ENCODE data around the gene SSH2.

Gene SSH2

GRCh38 chr17:29870836-29871465 is 59.1 kb downstream of the SSH2 start:
- no peak for TF ChIP-seq GATA2 (IDR thresholded peaks at IDR 0.05; ENCODE audit: low read depth, low read length)
- TF ChIP-seq GATA3 (IDR thresholded peaks at IDR 0.05; ENCODE audit: low read depth, low read length), result no peak

- TF ChIP-seq GATA2 (IDR thresholded peaks at IDR 0.05; ENCODE audit: low read depth, low read length) (no peak), GATA3 (IDR thresholded peaks at IDR 0.05; ENCODE audit: low read depth, low read length) (no peak)
These were observed 62.3 kb downstream of the SSH2 start for GRCh38 chr17:29867643-29868181.

- TF ChIP-seq GATA2 (IDR thresholded peaks at IDR 0.05; ENCODE audit: low read depth, low read length) (no peak), GATA3 (IDR thresholded peaks at IDR 0.05; ENCODE audit: low read depth, low read length) (no peak)
These were observed 63.2 kb downstream of the SSH2 start for GRCh38 chr17:29866746-29867404.

- no peak for TF ChIP-seq GATA3 (IDR thresholded peaks at IDR 0.05; ENCODE audit: low read depth, low read length)
- no peak for TF ChIP-seq GATA2 (IDR thresholded peaks at IDR 0.05; ENCODE audit: low read depth, low read length)
These were observed 65.4 kb downstream of the SSH2 start for GRCh38 chr17:29864615-29865014.

GRCh38 chr17:29862951-29863350 is 67.1 kb downstream of the SSH2 start:
- TF ChIP-seq GATA3 (IDR thresholded peaks at IDR 0.05; ENCODE audit: low read depth, low read length) (no peak), GATA2 (IDR thresholded peaks at IDR 0.05; ENCODE audit: low read depth, low read length) (no peak)

- TF ChIP-seq GATA2 (IDR thresholded peaks at IDR 0.05; ENCODE audit: low read depth, low read length), result no peak
- TF ChIP-seq GATA3 (IDR thresholded peaks at IDR 0.05; ENCODE audit: low read depth, low read length), result no peak
These were observed 67.9 kb downstream of the SSH2 start for GRCh38 chr17:29862127-29862526.

- TF ChIP-seq GATA3 (IDR thresholded peaks at IDR 0.05; ENCODE audit: low read depth, low read length) (no peak), GATA2 (IDR thresholded peaks at IDR 0.05; ENCODE audit: low read depth, low read length) (no peak)
These were observed 72.2 kb downstream of the SSH2 start for GRCh38 chr17:29857823-29858222.

- TF ChIP-seq GATA3 (IDR thresholded peaks at IDR 0.05; ENCODE audit: low read depth, low read length) (no peak), GATA2 (IDR thresholded peaks at IDR 0.05; ENCODE audit: low read depth, low read length) (no peak)
These were observed 74.3 kb downstream of the SSH2 start for GRCh38 chr17:29855686-29856085.

GRCh38 chr17:29848737-29849136 is 81.3 kb downstream of the SSH2 start:
- no peak for TF ChIP-seq GATA2 (IDR thresholded peaks at IDR 0.05; ENCODE audit: low read depth, low read length)
- TF ChIP-seq GATA3 (IDR thresholded peaks at IDR 0.05; ENCODE audit: low read depth, low read length), result no peak

GRCh38 chr17:29847527-29848400 is 82.3 kb downstream of the SSH2 start:
- TF ChIP-seq GATA2 (IDR thresholded peaks at IDR 0.05; ENCODE audit: low read depth, low read length) (no peak), GATA3 (IDR thresholded peaks at IDR 0.05; ENCODE audit: low read depth, low read length) (no peak)

GRCh38 chr17:29847118-29847517 is 82.9 kb downstream of the SSH2 start:
- no peak for TF ChIP-seq GATA3 (IDR thresholded peaks at IDR 0.05; ENCODE audit: low read depth, low read length)
- TF ChIP-seq GATA2 (IDR thresholded peaks at IDR 0.05; ENCODE audit: low read depth, low read length), result no peak

- TF ChIP-seq GATA2 (IDR thresholded peaks at IDR 0.05; ENCODE audit: low read depth, low read length) (no peak), GATA3 (IDR thresholded peaks at IDR 0.05; ENCODE audit: low read depth, low read length) (no peak)
These were observed 83.7 kb downstream of the SSH2 start for GRCh38 chr17:29846298-29846697.

- TF ChIP-seq GATA2 (IDR thresholded peaks at IDR 0.05; ENCODE audit: low read depth, low read length) (no peak), GATA3 (IDR thresholded peaks at IDR 0.05; ENCODE audit: low read depth, low read length) (no peak)
These were observed 85.5 kb downstream of the SSH2 start for GRCh38 chr17:29844339-29845048.

- no peak for TF ChIP-seq GATA3 (IDR thresholded peaks at IDR 0.05; ENCODE audit: low read depth, low read length)
- no peak for TF ChIP-seq GATA2 (IDR thresholded peaks at IDR 0.05; ENCODE audit: low read depth, low read length)
These were observed 89.1 kb downstream of the SSH2 start for GRCh38 chr17:29840884-29841283.
